Panc1 (cell line): ENCODE results near the gene THOC2.

Source experiments
- CTCF ChIP-seq: fragments of 450-650 bp; IDR thresholded peaks from 2 replicates; pipeline ENCODE4 v1.5.1; 2017; ENCODE audit warnings: mild to moderate bottlenecking
- POLR2AphosphoS5 ChIP-seq: IDR thresholded peaks from 2 replicates; pipeline ENCODE4 v1.6.1; 2012; ENCODE audit warnings: mild to moderate bottlenecking, low read depth, low read length, moderate library complexity
- SIN3A ChIP-seq: IDR thresholded peaks from 2 replicates; pipeline ENCODE4 v1.6.1; 2012; ENCODE audit warnings: low read depth, mild to moderate bottlenecking, low read length, moderate library complexity, borderline replicate concordance; ENCODE audit not compliant: insufficient read depth
- TCF7L2 ChIP-seq: IDR thresholded peaks from 2 replicates; pipeline ENCODE4 v1.6.1; 2011; ENCODE audit warnings: mild to moderate bottlenecking, low read depth, low read length, inconsistent platforms

GRCh38 chrX:123773258-123773988 lies 40.6 kb upstream of the THOC2 start:
- TF ChIP-seq TCF7L2 = no peak
- no peak for TF ChIP-seq CTCF
- TF ChIP-seq SIN3A = no peak
- no peak for TF ChIP-seq POLR2AphosphoS5
